ENCODE results near the gene HIPK2.
"Not testable (repeated sequence)": the region's sequence is repeated elsewhere in the genome, so short reads cannot be mapped to it uniquely, and the experiment has no call there.

Gene HIPK2

DNA sequence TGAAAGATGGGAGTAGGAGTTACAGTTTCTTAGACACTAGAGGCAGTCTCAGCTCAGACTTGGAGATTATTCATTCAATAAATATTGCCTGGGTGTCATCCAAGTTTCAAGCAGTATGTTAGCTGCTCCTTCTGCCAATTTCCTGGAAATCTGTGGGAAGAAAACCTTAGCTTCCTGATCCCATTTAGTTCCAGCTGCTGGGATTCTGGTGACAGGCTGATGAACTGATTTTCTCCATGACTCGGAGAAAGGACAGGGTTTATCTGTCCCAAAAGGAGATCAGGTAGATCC is 158.5 kb downstream of the HIPK2 start:
- no peak for DNase-seq
- in situ Hi-C loops (cut with MboI; ENCODE audit: low pct_unique_long_range_greater_than_20kb, low sequenced_read_pairs), result loop anchor here (25.0 kb wide), 1 partner anchor 718 kb away; no protein-coding TSS in a partner anchor

DNA sequence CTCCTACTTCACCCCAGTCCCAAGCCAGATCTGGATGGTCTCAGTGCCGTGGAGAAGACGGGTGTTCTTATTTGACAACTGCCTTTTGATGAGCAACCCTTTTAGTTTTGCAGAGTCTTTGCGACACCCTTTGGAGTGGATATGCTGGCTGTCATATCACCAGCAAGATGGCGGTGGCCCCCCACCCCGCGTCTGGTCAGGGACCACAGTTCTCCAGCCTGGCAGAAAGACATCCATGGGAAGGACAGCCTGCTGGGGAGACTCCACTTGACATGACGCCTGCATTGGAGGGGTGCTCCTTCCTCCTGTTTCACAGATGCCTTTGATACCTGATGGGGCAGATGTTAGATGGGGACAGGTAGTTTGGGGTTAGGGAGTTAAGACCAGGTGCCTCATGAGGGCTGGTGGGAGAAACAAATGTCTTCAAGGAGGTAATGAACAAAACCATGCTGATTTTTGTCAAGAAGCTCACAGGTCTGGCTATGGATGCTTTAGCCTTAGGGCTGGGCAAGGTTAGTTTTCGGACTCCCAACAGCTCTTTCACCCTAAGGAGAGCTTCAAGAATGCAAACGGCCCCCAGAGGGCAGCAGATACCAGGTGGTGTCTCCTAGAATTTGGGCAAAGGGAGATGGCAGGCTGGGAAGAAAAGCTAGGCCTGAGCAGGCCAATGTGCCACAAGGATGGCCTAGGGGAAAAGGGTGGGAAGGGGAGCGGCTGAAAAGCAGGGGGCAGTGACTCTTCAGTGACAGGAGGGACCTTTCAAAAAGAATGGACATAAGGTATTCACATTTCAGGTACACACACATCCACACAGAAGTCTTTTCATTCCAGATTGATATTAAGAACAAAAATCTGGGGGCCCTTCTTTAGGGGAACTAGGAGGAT is 159.1 kb downstream of the HIPK2 start:
- in situ Hi-C loops (cut with MboI; ENCODE audit: low pct_unique_long_range_greater_than_20kb, low sequenced_read_pairs), result loop anchor here (25.0 kb wide), 1 partner anchor 719 kb away; no protein-coding TSS in a partner anchor
- DNase-seq, result peak; percentile 57

DNA sequence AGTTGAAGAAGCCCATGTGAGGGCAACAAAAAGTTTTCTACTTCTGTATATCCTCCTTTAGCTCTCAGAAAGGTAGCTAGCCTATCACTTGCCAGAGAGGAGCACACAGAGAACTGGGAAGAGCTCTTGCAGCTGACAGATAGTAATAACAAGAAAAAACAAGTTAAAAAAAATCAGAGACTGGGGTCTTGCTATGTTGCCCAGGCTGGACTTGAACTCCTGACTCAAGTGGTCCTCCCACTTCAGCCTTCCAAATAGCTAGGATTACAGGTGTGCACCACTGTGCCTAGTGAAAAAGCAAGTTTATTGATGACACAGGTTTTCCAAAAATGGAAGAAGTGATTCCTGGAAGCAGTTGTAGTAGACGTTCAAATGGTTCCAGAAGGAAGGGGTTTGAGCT is 160.7 kb downstream of the HIPK2 start:
- DNase-seq, result no peak
- in situ Hi-C loops (cut with MboI; ENCODE audit: low pct_unique_long_range_greater_than_20kb, low sequenced_read_pairs), result loop anchor here (25.0 kb wide), 1 partner anchor 720 kb away; no protein-coding TSS in a partner anchor

DNA sequence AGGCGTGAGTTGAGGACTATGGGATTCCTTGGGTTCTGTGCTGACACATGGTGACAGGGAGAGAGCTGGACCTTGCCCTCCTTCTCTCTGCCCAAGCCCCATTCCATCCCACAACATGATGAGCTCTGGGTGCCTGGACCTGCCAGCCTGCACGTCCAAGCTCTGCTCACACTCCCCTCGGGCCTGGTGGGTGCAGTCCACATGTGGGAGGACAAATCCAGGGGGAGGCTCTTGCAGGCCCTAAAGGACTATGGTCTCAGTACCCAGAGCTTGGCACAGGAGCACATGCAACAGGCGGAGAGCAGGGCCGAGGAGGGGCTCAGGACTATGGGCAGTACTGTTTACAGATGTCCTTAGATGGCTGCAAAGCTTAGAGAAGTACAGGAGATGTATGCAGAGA is 162.9 kb downstream of the HIPK2 start:
- no peak for DNase-seq
- in situ Hi-C loops (cut with MboI; ENCODE audit: low pct_unique_long_range_greater_than_20kb, low sequenced_read_pairs), result loop anchor here (25.0 kb wide), 1 partner anchor 722 kb away; no protein-coding TSS in a partner anchor

DNA sequence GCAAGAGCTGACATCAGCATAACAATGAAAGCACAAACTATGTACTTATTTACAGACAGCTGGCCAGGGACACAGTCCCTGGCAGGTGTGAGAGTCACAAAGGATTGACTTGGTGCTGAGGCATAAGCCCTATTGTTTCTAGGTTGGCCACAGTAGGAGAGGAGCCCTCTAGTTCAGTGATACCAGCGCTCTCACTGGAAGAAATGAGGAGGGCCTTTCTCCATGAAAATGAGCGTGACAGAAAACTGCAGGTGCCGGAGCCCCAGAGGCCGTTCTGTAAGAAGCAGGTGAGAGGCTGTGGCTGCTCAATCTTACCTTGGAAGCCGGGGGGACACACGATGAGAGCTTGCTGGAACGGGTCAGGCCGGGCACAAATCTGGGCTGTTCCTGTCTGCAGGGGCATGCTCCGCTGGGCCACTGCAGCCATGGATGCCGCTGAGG is 163.8 kb downstream of the HIPK2 start:
- DNase-seq, result no peak
- in situ Hi-C loops (cut with MboI; ENCODE audit: low pct_unique_long_range_greater_than_20kb, low sequenced_read_pairs), result loop anchor here (25.0 kb wide), 1 partner anchor 723 kb away; no protein-coding TSS in a partner anchor

DNA sequence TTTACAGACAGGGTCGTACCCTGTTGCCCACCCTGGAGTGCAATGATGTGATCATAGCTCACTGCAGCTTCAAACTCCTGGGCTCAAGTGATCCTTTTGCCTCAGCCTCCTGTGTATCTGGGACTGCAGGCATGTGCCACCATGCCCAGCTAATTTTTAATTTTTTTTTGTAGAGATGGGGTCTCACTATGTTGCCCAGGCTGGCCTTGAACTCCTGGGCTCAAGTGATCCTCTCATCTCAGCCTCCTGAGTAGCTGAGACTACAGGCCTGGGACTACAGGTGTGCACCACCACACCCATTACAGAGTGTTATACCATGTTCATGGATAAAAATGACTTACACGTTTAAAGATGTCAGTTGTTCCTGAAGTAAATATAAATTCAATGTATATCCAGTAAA is 166.2 kb downstream of the HIPK2 start:
- in situ Hi-C loops (cut with MboI; ENCODE audit: low pct_unique_long_range_greater_than_20kb, low sequenced_read_pairs), result loop anchor here (25.0 kb wide), 1 partner anchor 726 kb away; no protein-coding TSS in a partner anchor
- not testable (repeated sequence) for DNase-seq

DNA sequence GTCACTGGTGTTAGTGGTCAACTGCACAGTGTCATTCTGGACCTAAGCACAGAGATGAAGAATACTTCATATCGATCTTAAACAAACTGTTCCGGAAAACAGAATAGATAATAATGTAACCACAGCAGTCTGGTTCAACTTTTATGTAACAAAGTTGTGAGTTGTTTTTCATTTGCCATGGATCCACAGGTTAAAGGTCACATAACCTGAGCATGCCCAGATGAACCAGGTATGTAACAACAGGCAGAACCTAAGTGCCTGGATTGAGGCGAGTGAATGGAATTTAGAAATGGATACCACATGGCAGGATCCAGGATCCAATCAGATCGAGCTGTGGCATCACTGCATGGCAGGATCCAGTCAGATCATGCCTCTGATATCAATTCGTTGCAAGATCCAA is 167.2 kb downstream of the HIPK2 start:
- in situ Hi-C loops (cut with MboI; ENCODE audit: low pct_unique_long_range_greater_than_20kb, low sequenced_read_pairs), result loop anchor here (25.0 kb wide), 1 partner anchor 727 kb away; no protein-coding TSS in a partner anchor
- DNase-seq, result no peak

DNA sequence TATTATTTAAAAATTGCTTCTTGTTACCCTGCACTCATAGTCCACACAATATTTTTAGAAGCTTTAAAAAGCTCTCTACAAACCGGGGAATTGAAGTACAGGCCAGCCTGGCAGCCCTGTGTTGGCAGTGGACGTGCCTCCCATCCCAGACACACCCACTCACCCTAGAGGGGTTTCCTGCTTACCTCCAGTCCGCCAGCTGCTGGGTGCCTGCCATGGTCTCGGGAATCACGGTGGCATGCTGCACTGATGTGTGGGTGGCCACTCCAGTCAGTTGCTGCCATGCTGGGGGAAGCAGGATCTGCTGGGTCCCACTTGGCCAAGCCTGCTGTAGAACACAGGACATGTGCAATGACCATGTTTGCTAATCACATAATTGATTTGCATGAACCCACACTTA is 173.9 kb downstream of the HIPK2 start:
- in situ Hi-C loops (cut with MboI; ENCODE audit: low pct_unique_long_range_greater_than_20kb, low sequenced_read_pairs), result loop anchor here (25.0 kb wide), 1 partner anchor 733 kb away; no protein-coding TSS in a partner anchor
- DNase-seq, result no peak

DNA sequence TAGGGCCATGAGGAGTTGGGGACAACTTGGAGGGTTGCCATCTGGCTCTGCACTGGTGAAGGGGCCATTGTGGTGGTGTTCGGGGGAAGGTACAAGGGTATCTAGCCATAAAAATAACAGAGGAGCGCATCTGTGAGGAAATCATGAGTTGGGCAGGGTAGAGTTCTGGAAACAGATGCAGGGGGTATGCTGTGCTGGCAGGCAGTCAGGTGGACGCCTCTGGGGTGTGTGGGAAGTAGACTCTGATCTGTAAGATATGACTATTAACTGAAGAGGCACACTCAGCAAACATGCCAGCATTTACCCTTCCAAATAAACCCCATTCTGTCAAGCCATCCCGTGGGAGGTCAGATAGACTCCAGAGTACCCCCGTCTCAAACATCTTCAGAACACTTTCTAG is 174.5 kb downstream of the HIPK2 start:
- in situ Hi-C loops (cut with MboI; ENCODE audit: low pct_unique_long_range_greater_than_20kb, low sequenced_read_pairs), result loop anchor here (25.0 kb wide), 1 partner anchor 734 kb away; no protein-coding TSS in a partner anchor
- no peak for DNase-seq

DNA sequence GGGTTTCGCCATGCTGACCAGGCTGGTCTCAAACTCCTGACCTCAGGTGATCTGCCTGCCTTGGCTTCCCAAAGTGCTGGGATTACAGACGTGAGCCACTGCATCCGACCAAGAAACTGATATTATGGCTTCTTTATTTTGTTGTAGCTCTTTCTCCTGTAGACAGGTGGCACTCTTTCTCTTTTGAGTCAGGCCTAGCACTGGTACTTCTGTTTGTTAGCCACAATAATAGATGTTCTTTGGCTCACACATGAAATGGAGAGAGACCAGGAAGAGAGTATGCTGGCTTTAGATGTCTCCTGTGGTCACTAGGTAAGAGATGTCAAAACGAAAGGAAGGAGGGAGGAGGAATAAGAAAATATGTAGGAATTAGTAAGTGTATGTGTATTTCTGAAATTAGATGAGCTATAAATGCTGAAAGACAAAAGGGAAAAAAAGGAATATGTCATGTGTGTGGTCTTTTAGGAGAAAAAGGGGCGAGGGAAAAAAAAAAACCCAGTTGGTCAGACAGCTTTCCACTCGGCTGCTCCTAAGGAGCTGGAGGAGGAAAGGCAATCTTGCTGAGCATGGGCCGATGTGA is 175.6 kb downstream of the HIPK2 start:
- in situ Hi-C loops (cut with MboI; ENCODE audit: low pct_unique_long_range_greater_than_20kb, low sequenced_read_pairs), result loop anchor here (25.0 kb wide), 1 partner anchor 735 kb away; no protein-coding TSS in a partner anchor
- DNase-seq, result peak; percentile 45

DNA sequence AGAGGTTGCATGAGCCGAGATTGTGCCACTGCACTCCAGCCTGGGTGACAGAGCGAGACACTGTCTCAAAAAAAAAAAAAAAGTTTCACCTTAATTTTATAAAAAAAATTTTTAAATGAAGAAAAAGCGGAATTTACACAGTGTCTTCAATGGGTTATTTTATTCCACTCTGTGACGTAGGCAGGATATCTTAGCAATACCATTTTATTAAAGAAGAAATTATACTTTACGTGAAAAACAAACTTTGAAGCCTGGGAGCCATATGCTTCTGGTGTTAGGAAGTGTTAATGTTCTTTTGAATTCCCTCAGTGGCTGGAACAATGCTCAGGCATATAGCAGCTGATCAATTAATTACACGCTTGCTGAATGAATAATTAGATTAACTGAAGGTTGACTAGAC is 176.6 kb downstream of the HIPK2 start:
- in situ Hi-C loops (cut with MboI; ENCODE audit: low pct_unique_long_range_greater_than_20kb, low sequenced_read_pairs), result loop anchor here (25.0 kb wide), 1 partner anchor 736 kb away; no protein-coding TSS in a partner anchor
- no peak for DNase-seq

DNA sequence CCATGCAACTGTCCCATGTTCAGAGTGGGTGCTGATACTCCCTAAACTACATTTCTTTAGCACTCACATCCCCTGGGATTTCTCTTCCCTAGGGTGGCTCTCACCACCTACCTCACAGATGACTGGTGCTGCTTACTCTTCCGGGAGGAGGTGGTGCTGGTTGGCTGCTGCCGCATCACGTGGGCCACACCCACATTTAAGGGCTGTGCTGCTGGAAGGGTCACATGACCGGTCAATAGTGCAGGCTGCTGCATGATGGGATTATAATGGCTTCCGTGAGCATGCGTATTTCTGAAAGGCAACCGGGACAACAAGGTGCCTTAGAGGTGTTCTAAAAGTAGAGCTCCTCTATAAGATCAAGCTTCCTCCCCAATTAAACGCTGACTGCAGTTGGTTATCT is 177.5 kb downstream of the HIPK2 start:
- in situ Hi-C loops (cut with MboI; ENCODE audit: low pct_unique_long_range_greater_than_20kb, low sequenced_read_pairs), result loop anchor here (25.0 kb wide), 1 partner anchor 737 kb away; no protein-coding TSS in a partner anchor
- no peak for DNase-seq

DNA sequence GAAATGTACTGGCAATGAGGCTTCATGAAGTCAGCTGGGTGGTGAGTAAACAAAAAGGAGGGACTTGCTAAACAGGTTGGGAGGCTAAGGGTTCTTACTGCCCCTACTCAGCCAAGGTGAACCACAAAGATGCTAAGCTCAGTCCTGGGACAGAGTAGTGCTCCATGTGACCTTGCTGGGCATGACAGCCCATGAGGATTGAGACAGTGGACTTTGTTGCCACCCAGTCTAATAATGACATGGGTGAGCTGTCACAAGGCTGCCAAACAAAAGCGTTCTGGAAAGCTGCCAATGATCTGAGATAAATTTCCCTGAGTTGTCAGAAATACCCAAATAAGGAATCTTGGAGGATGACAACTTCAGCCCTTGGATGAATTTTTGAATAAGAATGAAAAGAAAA is 179.2 kb downstream of the HIPK2 start:
- in situ Hi-C loops (cut with MboI; ENCODE audit: low pct_unique_long_range_greater_than_20kb, low sequenced_read_pairs), result no loop called here
- no peak for DNase-seq

DNA sequence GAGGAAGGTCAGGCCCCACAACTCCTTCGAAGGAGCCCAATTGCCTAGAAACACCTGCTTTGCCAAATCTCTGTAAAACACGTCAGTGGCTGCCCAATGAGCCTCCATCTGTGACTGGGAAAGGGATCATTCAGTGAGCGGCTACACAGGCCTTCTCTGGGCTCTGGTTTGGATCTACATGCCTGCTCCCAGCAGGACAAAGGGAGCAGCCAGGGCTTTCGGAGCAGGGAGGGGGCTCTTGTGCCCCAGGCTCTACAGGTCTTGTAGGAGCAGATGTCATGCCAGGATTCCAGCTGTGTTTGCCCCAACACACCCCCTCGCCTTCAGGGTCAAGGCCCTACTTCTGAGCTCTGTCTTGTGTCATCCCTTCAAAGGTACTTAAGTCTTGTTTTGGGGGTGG is 180.8 kb downstream of the HIPK2 start:
- in situ Hi-C loops (cut with MboI; ENCODE audit: low pct_unique_long_range_greater_than_20kb, low sequenced_read_pairs), result no loop called here
- DNase-seq, result no peak

DNA sequence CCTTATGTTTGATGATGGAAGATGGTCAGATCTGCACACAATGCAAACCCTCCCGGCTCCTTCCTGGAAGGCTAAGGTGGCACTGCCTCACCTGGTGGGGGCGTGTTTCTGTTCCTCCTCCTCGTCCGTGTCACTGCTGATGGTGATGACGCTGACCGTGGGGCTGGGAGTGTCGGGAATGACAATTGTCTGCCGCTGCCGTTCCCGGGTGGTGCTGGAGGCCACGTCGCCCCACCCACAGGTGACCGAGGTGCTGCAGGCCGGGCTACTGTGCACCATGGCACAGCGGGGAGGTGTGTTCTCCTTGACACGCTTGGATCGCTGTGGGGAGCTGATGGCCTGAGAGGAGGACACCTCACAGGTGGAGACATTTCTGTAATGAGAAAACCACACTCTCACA is 181.2 kb downstream of the HIPK2 start:
- in situ Hi-C loops (cut with MboI; ENCODE audit: low pct_unique_long_range_greater_than_20kb, low sequenced_read_pairs), result no loop called here
- DNase-seq, result no peak

DNA sequence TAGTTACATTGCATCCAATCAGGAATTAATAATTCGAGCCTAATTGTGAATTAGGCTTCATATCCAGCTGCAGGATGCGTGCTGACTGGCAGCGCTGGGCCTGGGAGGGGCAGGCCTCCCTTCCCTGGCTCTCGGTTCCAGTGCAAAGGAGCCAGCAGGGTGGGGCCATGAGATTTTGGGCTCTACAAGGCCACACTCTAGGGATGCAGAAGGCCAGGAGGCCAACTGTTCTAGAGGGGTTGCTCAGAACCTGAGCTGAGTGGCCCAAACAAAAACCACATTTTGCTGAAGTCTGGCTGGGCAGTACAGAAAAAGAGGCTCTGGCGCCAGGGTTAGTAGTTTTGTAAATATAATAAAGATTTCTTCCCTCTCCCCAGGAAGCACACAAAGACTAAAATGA is 182.0 kb downstream of the HIPK2 start:
- in situ Hi-C loops (cut with MboI; ENCODE audit: low pct_unique_long_range_greater_than_20kb, low sequenced_read_pairs), result no loop called here
- DNase-seq, result no peak

DNA sequence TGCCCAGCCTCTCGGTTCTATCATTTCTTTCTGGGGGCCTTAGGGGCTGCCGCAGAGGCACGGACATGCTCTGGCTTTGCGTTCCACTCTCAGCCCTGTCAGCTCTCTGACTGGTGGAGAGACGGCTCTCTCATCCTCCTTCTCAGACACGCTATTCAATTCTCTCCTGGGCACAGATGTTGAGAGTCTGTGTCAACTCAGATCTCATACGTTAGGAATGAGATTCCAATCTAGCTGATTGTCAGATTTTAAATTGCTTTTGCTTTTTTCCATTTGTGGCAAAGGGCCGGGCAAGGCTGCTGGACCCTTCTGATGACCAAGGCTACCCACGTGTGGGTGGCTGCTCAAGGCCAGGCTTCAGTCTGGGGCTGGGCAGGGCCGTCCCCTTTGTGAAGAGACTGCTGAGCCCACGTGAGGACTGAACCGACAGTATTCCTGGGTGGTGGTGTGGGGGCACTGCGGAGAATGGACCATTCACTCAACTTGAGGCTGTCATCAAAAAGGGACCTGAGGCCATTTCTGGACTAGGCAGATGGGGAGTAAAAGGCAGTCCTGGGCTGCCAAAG is 182.8 kb downstream of the HIPK2 start:
- no peak for DNase-seq
- in situ Hi-C loops (cut with MboI; ENCODE audit: low pct_unique_long_range_greater_than_20kb, low sequenced_read_pairs), result no loop called here

DNA sequence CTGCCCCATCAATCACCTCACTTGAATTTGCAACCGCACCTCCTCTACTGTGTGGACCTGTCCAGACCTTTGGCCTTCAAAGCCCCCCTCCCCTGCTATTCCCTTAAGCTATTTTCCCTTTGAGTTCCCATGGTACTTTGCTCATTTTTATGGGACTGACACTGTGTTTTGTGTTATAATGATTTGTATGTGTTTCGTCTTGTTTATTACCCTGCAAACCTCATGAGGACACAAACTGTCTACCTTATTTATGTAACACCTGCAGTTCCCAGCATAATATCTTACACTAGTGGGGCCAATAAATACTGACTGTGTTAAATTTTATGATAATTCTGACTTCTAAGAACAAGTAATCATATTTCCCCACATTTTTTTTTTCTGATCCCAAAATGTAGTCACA is 183.7 kb downstream of the HIPK2 start:
- DNase-seq, result no peak
- in situ Hi-C loops (cut with MboI; ENCODE audit: low pct_unique_long_range_greater_than_20kb, low sequenced_read_pairs), result no loop called here

DNA sequence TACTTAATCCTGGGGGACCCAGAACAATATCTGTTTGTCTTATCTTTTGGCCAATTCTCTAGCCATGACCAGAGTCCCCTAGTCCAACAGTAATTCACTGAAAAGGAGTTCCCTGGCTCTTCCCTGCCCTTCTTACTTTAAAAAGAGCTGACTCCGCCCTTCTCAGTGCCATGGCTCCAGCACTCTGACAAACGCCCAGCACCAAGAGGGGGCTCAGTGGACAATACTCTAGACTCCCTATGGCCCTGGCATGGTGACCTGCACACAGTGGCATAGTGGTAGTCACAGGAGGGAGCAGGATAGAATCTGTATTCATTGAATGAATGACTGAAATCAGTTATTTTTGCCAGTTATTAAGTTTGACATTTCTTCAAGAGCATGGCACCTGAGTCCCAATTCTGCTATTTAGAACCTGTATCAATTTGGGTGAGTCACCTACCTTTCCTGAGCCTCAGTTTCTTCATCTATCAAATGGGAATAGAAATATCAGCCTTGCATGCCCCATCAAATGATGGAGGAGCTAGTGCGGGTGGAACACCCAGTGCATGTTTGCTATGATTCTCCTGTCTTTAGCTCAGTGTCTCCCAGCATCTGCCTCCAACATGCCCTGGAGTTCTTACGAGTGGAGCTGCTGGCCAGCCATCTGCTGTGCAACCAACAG is 184.9 kb downstream of the HIPK2 start:
- in situ Hi-C loops (cut with MboI; ENCODE audit: low pct_unique_long_range_greater_than_20kb, low sequenced_read_pairs), result no loop called here
- no peak for DNase-seq
